Measurements from ENCODE around the gene PATL2.

DNA sequence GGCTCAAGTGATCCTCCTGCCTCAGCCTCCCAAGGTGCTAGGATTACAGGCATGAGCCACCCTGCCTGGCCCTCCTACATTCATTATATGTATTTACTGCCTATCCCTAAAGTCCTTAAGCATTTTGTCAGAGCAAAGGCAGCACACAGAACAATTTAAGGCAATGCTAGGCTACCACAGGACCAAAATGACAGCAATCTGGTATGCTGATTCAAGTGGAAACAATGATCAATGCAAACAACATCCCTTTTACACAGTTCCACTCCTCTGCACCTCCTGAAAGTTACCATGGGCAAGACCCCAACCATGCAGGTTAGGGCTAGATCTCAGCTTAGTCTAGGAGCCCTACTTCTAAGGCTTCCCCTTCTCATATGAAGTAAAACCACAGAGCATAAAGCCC lies 87.9 kb downstream of the PATL2 start:
- TF ChIP-seq CTCF (conservative IDR thresholded peaks at IDR 0.05): no peak
- no peak for TF ChIP-seq ZFX (IDR thresholded peaks at IDR 0.05)
